NCI-H2171 (cell line): ENCODE results near the gene MEF2C.
"Not testable (repeated sequence)": the region's sequence is repeated elsewhere in the genome, so short reads cannot be mapped to it uniquely, and the experiment has no call there.

Source experiments
- DNase-seq: peaks from one replicate; lab custom pipeline; 2025; lab: John Stamatoyannopoulos, UW

Gene MEF2C

DNA sequence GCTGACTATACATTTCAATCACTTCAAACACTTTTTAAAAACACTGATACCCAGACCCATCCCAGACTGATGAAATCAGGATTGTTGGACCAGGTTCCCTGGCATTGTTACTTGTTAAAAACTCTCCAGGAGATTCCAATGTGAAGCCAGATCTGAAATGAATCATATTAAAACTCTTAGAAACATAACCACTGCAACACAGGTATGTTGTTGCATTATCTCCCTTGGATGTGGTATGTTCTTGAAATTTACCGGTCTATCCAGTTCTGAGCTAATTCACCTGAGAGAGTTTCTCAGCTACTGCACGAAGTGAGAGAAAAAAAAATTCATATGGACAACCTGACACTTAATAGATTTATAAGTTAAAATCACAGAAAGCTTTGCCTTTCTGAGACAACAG, 21.8 kb downstream of the MEF2C start:
- DNase-seq = no peak

DNA sequence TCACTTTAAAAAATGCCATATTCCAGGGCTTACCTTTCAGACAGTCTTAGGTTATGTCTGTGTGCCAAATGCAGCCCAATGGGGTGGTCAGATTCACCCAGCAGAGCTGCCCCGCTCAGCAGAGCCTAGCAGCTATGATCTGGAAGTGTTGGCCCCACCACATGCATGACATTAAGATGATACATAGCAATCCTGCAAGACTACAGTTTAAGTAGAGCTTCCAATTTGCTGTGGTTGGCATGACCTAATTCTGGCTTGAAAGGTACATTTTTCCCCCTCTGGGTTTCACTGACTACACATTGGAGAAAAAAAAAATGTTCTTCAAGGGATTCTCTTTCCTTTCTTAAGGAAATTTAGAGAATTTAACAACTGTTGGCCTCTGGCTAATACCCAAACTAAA, 22.5 kb downstream of the MEF2C start:
- DNase-seq = no peak

DNA sequence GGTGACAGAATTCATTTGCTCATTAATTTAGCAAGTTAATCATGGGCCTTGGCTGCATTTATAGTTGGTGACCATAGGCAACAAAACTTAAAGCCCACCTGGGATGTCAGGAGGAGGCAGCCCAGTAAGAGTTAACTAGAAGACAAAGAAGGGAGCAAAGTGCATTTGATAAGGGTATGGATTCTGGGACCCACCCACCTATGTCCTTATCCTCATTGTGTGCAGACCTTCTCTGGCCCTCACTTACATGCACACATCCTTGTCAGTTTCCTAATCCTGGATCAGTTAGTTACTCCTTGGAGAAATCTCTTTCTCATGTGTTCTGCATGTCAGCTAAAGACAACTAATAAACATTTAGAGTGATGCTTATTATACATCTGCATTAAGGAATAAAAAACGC, 24.6 kb downstream of the MEF2C start:
- DNase-seq = no peak

DNA sequence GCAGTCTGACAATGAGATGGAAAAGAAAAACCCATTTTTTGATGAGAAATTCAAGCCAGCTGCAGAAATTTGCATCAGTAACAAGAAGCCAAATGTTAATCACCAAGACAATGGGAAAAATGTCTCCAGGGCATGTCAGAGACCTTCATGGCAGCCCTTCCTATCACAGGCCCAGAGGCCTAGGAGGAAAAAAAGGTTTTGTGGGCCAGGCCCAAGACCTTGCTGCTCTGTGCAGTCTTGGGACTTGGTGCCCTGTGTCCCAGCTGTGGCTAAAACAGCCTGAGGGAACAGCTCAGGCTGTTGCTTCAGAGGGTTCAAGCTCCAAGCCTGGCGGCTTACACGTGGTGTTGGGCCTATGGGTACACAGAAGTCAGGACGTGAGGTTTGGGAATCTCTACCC, 26.6 kb downstream of the MEF2C start:
- DNase-seq = not testable (repeated sequence)

DNA sequence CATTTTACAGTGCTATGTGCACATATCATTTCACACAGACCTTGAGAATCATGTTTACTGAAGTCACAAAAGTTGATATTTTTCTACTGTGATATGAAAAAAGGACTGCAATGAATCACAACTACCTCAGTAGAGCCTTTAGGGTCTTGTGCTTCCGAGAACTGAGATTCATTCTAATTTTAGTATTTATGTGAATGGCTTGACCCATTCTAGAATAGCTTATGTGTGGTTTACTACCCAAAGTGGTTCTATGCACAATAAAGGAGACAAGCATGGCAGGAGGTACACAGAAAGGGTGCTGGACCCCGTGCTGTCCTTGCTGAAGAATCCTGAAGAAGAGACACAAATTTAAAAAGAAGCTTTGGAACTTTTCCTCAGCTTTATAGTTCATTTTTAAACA, 28.2 kb downstream of the MEF2C start:
- no peak for DNase-seq

DNA sequence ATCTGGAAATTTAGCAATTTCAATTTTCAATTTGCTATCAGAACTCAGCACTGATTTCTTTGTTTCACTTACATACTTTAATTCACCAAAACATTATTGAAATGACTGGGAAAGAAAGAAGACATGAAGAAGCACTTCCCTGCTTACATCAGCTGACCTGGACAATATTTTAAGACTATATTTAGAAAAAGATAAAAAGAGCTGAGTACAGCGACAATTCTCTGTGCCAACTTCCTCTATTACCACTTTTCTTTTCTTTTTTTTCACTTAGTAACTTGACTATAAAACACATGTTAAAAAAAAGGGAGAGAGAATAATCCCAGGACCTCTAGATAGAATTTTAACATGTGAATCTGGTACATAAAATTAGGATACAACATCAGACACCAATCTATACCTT, 35.6 kb downstream of the MEF2C start:
- no peak for DNase-seq

DNA sequence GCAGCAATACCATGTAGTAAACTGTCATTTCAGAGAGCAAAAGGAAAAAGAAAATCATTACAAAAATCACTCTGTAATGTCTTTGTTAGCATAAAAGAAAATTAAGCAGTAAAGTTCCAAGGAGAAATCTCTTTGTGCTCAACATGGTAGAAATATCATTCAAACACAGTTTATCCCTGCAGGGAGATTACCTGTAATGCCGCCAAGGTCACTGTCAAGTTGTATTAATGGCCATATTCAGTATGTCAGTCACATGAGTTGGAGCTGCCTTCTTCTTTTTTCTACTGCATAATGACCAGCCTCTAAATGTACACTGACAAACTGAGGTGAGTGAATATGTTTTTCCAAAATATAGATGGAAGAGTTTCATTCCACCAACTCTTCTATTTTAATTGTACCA, 36.5 kb downstream of the MEF2C start:
- DNase-seq = no peak

DNA sequence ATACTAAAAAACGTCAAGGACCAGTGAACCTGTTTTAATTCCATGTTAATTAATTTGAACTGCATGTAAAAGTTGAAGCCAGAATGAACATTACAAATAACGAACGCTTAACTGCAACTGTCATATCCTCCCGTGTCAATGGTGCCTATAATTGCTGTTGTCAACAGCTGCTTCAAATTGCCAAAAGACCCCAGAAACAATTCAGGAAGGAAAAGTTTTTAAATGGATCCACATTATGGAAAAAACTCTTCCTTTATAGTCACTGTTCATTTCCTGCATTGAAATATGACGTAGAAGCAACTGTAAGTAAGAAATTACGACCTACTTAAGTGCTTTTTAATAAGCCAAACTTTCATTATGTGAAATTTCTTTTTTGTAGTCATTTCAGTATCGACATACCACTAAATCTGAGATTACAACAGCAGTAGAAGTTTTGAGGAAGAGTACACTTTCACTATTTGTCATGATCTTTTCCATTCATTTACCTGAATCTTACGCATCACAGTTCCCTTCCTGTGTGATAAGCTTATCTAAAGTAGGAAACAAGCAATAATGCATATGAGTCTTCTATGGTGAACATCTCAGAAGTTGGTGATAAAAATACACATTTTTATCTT, 37.8 kb downstream of the MEF2C start:
- DNase-seq = no peak

DNA sequence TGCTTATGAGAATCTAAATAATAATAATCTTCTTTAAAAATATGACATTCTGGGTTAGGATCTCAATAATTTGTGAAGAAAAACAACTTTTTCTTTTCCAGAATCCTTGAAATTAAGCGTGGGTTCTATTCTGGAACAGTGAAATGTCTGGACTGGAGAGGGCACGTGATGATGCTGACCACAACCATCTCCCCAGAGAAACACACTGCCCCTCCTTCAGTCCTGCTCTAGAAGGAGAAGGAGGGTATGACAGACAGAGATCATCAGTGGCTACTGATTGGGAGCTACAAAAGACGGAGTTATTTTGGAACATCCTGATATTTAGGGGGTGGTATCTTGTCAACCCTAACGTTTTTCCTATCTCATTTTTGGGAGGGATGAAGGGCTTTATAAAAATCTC, 40.2 kb downstream of the MEF2C start:
- no peak for DNase-seq

DNA sequence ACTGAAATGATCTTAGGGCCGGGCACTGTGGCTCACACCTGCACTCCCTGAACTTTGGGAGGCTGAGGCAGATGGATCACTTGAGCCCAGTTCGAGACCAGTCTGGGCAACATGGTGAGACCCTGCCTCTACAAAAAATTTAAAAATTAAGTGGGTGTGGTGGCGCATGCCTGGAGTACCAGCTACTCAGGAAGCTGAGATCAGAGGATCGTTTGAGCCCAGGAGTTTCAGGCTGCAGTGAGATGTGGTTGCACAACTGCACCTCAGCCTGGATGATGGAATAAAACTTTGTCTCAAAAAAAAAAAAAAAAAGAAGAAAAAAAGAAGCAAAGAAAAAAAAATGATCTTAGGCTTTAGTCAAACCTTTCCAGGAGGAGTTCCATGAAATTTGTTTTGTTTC, 41.8 kb downstream of the MEF2C start:
- DNase-seq = no peak

DNA sequence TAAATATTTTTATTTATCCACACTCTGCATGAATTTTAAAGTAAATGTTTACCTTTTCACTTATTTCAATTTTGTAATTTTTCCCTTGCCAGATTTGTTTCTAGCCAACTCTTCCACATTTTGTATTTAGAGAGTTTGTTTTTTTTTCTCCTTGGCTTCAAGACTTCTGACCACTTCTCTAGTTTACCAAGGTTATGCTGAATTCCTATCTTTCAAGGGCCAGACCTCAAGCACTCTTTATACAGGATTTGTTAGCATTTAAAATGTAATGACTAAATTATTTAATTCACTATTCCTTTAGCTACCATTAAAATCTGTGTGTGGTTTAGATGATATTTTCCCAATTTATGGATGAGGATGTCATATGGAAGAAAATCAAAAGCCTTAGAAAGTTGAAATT, 42.5 kb downstream of the MEF2C start:
- no peak for DNase-seq

DNA sequence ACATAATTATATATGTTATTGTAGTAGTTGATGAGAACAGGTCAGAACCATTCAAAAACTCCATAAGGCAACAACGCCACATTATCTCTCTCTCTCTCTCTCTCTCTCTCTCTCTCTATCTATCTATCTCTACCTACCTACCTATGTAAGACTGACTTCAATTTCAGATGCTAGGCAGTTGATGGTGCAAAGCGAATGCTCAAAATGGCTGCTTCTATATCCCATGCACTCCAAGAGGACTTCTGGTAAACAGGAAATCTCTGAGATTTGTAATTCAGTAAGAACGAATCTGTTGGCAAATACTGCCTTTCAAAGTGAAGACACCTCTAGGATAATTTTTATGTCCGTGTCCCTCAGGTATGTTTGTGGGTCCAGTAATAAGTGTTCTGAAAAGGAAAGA, 43.7 kb downstream of the MEF2C start:
- DNase-seq = no peak

DNA sequence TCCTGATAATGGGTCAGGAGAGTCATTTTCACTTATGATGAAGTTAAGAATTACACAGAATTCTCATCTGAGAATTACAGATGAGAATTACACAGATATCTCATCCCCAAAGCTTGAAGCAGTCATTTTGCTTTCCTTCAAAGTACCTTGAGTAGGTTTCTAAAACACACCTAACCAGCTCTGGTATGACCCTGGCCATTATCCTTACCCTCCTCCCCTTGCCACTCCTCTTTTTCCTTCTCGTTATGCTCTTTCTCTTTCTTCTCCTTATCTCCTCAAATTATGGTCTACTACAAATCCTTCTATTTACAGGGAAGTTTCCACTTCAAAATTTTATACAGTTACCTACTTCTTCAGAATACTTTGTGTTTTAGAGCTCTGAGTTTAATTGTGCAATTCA, 44.5 kb downstream of the MEF2C start:
- DNase-seq = no peak

DNA sequence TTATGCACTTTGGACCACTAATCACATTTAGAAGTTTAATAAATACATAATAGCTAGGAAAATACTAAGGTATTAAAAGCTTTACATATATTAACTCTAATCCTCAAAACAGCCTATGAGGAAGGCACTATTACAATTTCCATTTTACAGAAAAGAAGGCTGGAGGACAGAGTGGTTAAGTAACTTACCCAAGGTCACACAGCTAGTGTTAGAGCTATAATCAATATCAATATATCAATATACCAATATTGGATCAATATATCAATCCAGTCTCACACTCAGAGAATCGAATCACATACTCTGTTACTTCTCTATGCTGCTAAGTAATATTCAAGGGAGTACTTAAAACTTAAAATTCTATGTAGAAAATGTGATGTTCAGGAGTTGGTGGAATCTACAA, 45.2 kb downstream of the MEF2C start:
- DNase-seq = no peak

DNA sequence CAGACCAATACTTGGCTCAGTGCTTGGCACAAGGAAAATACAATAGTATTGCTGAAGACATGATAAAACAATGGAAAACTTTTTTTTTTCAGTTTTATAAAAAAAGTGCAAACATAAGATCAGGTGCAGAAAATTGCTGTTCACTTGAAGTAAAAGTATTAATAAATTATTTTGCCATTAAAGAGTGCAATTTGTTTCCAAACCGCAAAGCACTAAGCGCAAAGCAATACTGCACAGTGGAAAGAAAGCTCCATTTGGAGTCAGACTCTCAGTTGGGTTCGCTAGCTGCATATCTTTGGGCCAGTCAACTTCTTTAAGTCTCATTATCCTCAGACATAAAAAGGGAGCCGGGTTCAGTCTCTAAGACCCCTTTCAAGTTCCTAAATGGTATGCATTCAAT, 45.8 kb downstream of the MEF2C start:
- DNase-seq = no peak

DNA sequence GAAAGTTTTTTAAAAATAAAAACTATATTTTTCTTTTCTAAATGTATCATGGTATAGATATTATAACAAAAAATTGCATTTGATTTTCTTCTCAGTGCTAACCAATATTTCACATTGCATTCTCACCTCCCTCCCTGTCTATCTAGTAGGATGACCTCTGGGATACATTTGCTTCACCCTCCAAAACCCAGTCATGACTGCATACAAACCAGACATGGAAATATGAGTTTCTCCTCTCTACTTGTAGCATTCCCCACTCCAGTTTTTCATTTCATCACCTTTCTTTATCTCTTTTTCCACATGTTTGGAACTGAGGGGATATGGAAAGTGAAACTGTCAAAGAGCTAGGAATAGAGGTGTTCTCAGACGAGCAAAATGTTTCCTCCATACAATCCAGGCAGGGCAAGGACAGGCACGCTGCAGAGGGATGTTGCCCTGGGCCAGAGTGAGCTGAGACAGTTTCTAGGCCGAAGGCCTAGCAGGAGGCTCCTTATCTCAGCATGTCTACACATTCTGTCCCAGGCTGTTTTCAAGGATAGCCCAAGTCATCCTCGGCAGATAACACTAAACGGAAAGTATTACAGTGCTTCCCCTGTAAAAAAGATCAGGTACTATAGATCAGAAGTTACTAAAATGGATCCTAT, 46.7 kb downstream of the MEF2C start:
- DNase-seq = no peak

DNA sequence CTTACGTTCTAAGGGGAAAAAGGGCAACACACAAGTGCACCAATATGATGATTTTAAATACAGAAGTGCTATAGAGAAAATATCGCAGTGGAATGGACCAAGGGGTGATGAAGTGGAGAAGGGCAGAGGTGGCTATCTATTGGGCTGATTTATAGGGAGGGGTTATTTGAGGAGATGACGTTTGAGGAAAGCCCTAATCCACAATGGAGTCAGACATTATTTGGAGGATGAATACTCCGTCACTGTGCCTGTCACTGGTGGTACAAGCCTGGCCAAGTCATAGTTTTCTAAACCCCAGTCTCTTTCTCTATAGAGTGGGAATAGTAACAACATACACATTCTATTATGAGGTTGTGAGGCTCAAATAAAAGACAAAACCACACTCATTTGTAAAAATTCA, 48.5 kb downstream of the MEF2C start:
- DNase-seq = no peak

DNA sequence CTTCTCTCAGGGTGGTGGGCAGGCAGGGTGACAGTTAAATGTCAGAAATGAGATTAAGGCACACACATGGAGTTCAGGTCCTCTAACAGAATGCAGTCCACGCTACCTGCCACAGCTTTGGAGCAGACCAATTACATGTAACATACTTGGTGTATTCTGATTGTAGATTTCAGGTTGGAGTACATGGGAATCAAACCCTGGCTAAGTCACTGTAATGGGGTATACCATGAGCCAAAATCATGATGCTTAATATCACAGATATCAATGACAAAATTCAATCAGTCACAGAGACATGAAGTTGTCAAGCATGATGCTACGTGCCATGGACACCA, 48.9 kb downstream of the MEF2C start:
- no peak for DNase-seq

DNA sequence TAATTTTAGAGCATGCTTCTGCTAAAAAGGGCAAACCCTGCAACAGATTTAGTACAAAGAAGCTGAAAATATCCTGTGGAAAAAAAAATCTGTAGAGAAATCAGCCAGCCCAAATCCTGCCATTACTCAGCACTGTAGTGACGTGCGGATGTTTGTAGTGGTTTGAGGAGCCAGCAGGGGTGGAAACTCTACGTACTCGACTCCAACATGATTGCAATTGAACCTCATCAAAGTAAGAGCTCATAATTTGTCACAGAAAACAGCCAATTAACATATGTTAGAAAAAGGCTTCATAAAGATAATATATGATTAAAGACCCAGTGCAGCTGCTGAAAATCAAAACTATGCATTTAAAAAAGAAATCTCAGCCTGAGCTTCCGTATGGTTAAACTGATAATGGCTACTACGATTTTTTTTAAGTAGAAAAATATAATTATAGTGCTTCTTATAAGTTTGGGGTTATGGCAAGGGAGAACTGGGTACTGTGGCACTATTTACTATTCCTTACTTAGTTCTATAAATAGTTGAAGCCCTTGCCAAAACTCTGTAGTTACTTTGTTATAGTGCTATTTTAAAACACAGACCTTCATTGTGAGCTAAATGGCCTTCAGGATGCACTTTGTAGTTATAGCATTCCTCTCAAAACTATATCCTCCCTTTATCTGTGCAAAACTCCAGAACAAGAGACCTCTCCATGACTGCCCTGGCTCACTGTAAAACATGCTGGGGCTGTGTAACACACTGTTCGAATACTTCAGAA, 49.4 kb downstream of the MEF2C start:
- no peak for DNase-seq

DNA sequence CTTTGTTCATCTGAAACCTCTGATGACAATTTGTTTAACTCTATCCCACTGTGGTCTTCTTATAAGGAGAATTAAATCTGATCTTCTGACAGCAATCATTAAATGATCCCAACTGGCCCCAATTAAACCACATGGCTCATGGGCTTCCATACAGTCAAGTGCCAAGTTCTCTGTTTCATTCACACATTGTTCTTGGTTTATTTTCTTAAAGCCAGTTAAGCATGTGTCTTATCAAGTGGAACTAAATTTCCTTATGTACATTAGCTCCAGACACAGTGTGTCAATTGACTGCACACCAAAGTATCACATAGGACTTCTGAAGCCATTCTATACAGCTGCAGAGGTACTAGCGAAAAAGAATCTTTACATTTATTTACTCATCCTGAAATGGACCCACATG, 51.2 kb downstream of the MEF2C start:
- no peak for DNase-seq

DNA sequence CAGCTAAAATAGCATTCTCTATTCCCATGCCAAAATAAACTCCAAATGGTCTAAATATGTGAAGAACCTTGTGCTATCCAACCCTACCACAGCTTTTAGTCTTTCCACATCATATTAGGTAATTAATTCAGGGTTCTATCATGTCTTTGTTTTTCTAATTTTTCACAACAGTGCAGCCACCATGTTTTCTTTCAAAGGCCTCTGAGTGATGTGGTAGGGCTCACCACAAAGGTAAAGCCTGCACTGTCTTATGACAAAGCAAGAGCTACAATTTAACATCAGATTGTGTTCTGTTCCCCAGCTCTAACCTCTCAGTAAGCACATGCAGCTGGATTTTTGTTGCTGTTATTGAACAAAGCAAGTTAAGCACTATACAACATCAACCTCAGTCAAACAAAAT, 52.4 kb downstream of the MEF2C start:
- no peak for DNase-seq

DNA sequence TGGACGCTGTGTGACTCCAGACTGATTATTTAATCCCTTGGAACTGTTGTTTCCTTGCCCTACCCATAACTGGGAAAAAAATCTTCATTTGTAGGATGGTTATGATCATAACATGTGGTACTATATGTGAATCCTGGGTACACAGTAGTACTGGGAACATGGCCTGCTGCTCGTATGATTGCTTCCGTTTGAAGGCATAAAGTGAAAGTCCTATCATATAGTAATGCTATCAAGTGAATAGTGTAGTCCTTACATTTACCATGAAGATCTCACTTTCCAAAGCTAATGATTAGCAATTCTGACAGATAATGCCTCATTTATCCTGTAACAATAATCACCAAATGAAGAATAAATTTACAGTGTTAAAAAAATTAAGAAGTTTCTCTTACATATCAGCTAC, 53.2 kb downstream of the MEF2C start:
- no peak for DNase-seq

DNA sequence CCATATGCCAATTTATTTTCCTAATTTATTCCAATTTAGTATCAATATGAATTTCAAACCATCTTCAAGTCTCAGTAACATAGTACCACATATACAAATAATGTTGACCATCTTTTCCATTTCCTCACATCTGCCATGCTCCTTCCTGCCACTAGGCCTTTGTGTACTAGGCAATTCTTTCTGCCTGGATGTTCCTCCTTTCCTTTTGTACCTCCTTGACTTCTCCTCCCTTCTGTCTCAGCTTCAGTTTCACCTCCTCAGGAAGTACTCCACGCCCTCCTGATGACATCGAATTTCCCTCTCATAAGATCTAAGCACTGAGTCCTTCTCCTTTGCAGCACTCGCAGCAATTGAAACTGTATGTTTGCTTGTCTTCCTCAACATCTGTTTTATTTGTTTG, 53.9 kb downstream of the MEF2C start:
- DNase-seq = no peak

DNA sequence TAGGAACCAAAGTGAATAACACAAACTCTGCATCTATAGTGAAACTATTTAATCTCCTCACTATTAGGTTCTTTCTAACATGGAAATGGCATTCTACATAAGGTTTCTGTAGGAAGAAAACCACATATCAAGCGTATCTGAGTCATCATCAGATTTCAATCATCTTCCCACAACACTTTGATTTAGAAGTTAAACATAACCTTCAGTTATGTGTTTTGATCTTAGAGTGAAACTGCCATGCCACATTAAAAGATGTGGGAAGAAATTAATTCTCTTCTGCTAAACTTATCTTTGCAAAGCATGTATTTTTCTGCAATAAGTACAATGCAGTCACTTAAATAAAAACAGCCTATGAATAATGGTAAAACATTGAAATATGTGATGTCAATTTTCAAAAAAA, 55.0 kb downstream of the MEF2C start:
- no peak for DNase-seq
